NCI-H2171 (cell line): ENCODE measurements around the gene STX1A.

Source experiments
- DNase-seq: peaks from one replicate; lab custom pipeline; 2025; lab: John Stamatoyannopoulos, UW

The STX1A gene

GRCh38 chr7:73706126-73707044, 13.1 kb downstream of the STX1A start:
- peak; percentile 57 for DNase-seq

- no peak for DNase-seq
These were observed 13.9 kb downstream of the STX1A start for GRCh38 chr7:73705551-73705920.

- DNase-seq: peak; percentile 98
These were observed 14.6 kb downstream of the STX1A start for GRCh38 chr7:73704640-73705550.

GRCh38 chr7:73703757-73704639, 15.5 kb downstream of the STX1A start:
- DNase-seq: peak; percentile 84

GRCh38 chr7:73703225-73703624, 16.2 kb downstream of the STX1A start:
- no peak for DNase-seq

GRCh38 chr7:73702665-73703064, 16.8 kb downstream of the STX1A start:
- DNase-seq: no peak

GRCh38 chr7:73702226-73702625, 17.2 kb downstream of the STX1A start:
- DNase-seq: no peak

- DNase-seq: no peak
These were observed 18.0 kb downstream of the STX1A start for GRCh38 chr7:73701357-73701995.

- no peak for DNase-seq
These were observed 18.8 kb downstream of the STX1A start for GRCh38 chr7:73700581-73701134.

GRCh38 chr7:73700069-73700423, 19.4 kb downstream of the STX1A start:
- DNase-seq: peak; percentile 39

- DNase-seq: no peak
These were observed 19.9 kb downstream of the STX1A start for GRCh38 chr7:73699370-73700068.

GRCh38 chr7:73698410-73698809, 21.1 kb downstream of the STX1A start:
- no peak for DNase-seq

- DNase-seq: no peak
These were observed 23.1 kb downstream of the STX1A start for GRCh38 chr7:73696372-73696771.

GRCh38 chr7:73690646-73691045, 28.8 kb downstream of the STX1A start:
- DNase-seq: no peak

GRCh38 chr7:73688288-73688687, 31.2 kb downstream of the STX1A start:
- DNase-seq: no peak

GRCh38 chr7:73685311-73685710, 34.2 kb downstream of the STX1A start:
- DNase-seq: no peak

- no peak for DNase-seq
These were observed 35.4 kb downstream of the STX1A start for GRCh38 chr7:73683788-73684693.

GRCh38 chr7:73683056-73683787, 36.2 kb downstream of the STX1A start, which contains the start of the genes BUD23 and DNAJC30:
TSS of gene BUD23 (plus strand) at chr7:73683597. CDS start at chr7:73683626, 29 bp downstream.
TSS of gene DNAJC30 (minus strand) at chr7:73683453. CDS start at chr7:73683423, 30 bp downstream.
- DNase-seq: peak; percentile 96

GRCh38 chr7:73682745-73683055, 36.8 kb downstream of the STX1A start:
- DNase-seq: no peak
